Liver (tissue), 10 donors: ENCODE measurements around the gene PGS1. TPM values are rescaled to one million over a fixed set of nuclear protein-coding genes. Genes with fewer than 3 reads are reported as not detected.

Source experiments
- DNase-seq: peaks from one replicate; pipeline ENCODE4 v3.0.0-alpha.2; 2017; ENCODE audit warnings: low spot score
- H3K27ac ChIP-seq, 2 donors: one replicate each; pipeline ENCODE4 v1.7.0; 2013; ENCODE audit warnings: inconsistent platforms in 2 of 2, low read length in 2 of 2, control low read depth in 1 of 2, low read depth in 1 of 2, mild to moderate bottlenecking in 1 of 2
- H3K27me3 ChIP-seq, 4 donors: one replicate each; pipeline versions ENCODE4 v1.6.1 to v1.7.0; 2013; ENCODE audit warnings: low read length in 3 of 4, inconsistent platforms in 1 of 4, mild to moderate bottlenecking in 1 of 4, moderate library complexity in 1 of 4; ENCODE audit not compliant: control insufficient read depth in 4 of 4, insufficient read depth in 4 of 4
- H3K36me3 ChIP-seq, 4 donors: one replicate each; pipeline versions ENCODE4 v1.6.1 to v1.7.0; 2013; ENCODE audit warnings: low read length in 3 of 4, mild to moderate bottlenecking in 3 of 4, low read depth in 1 of 4, moderate library complexity in 1 of 4; ENCODE audit not compliant: control insufficient read depth in 4 of 4, insufficient read depth in 3 of 4
- H3K4me1 ChIP-seq, 4 donors: one replicate each; pipeline versions ENCODE4 v1.6.1 to v1.7.0; 2013; ENCODE audit warnings: low read length in 3 of 4, mild to moderate bottlenecking in 3 of 4, moderate library complexity in 1 of 4; ENCODE audit not compliant: control insufficient read depth in 4 of 4, insufficient read depth in 4 of 4
- H3K4me3 ChIP-seq, 3 donors: one replicate each; pipeline versions ENCODE4 v1.6.1 to v1.7.0; 2013; ENCODE audit warnings: low read length in 3 of 3, control low read depth in 1 of 3, low read depth in 1 of 3, mild to moderate bottlenecking in 1 of 3
- H3K9ac ChIP-seq, 2 donors: one replicate each; pipeline ENCODE4 v1.7.0; 2013; ENCODE audit warnings: low read length in 2 of 2, mild to moderate bottlenecking in 2 of 2, moderate library complexity in 2 of 2, control low read depth in 1 of 2, low read depth in 1 of 2
- H3K9me3 ChIP-seq, 4 donors: one replicate each; pipeline versions ENCODE4 v1.6.1 to v1.7.0; 2013; ENCODE audit warnings: low read length in 3 of 4; ENCODE audit not compliant: control insufficient read depth in 4 of 4
- ATF3 ChIP-seq: IDR thresholded peaks from 2 replicates; pipeline ENCODE4 v1.6.1; 2016; ENCODE audit warnings: antibody characterized with exemption
- CTCF ChIP-seq: fragments of 150-350 bp; IDR thresholded peaks from 2 replicates; pipeline ENCODE4 v1.5.1; 2017; ENCODE audit warnings: improper control_type of control experiment, low read depth, low read length; ENCODE audit not compliant: missing input control
- EGR1 ChIP-seq, 2 donors: IDR thresholded peaks; 2 replicates each; pipeline ENCODE4 v1.6.1; 2016 to 2018; ENCODE audit warnings: antibody characterized with exemption in 2 of 2, low read depth in 2 of 2
- FOXA1 ChIP-seq: IDR thresholded peaks from 2 replicates; pipeline ENCODE4 v1.6.1; 2016; ENCODE audit warnings: antibody characterized with exemption
- FOXA2 ChIP-seq: IDR thresholded peaks from 2 replicates; pipeline ENCODE4 v1.6.1; 2016; ENCODE audit warnings: antibody characterized with exemption
- GABPA ChIP-seq, 2 donors: IDR thresholded peaks in 1 of 2; conservative IDR thresholded peaks in 1 of 2; 2 replicates each; pipeline ENCODE4 v1.6.1; 2016; ENCODE audit warnings: antibody characterized with exemption in 2 of 2, mild to moderate bottlenecking in 1 of 2, moderate library complexity in 1 of 2
- HNF4A ChIP-seq, 2 donors: conservative IDR thresholded peaks; 2 replicates each; pipeline ENCODE4 v1.6.1; 2016; ENCODE audit warnings: antibody characterized with exemption in 2 of 2, mild to moderate bottlenecking in 2 of 2
- HNF4G ChIP-seq: IDR thresholded peaks from 2 replicates; pipeline ENCODE4 v1.6.1; 2016; ENCODE audit warnings: antibody characterized with exemption
- JUND ChIP-seq, 2 donors: IDR thresholded peaks; 2 replicates each; pipeline ENCODE4 v1.6.1; 2016; ENCODE audit warnings: antibody characterized with exemption in 2 of 2
- MAX ChIP-seq: IDR thresholded peaks from 2 replicates; pipeline ENCODE4 v1.6.1; 2016; ENCODE audit warnings: antibody characterized with exemption
- NR2F2 ChIP-seq: IDR thresholded peaks from 2 replicates; pipeline ENCODE4 v1.6.1; 2016; ENCODE audit warnings: antibody characterized with exemption
- RAD21 ChIP-seq, 2 donors: IDR thresholded peaks; 2 replicates each; pipeline ENCODE4 v1.6.1; 2016; ENCODE audit warnings: antibody characterized with exemption in 2 of 2, mild to moderate bottlenecking in 2 of 2
- RXRA ChIP-seq, 2 donors: IDR thresholded peaks; 2 replicates each; pipeline ENCODE4 v1.6.1; 2017 to 2018; ENCODE audit warnings: antibody characterized with exemption in 2 of 2, mild to moderate bottlenecking in 1 of 2
- SP1 ChIP-seq: IDR thresholded peaks from 2 replicates; pipeline ENCODE4 v1.6.1; 2018; ENCODE audit warnings: antibody characterized with exemption, mild to moderate bottlenecking
- TAF1 ChIP-seq: conservative IDR thresholded peaks from 2 replicates; pipeline ENCODE4 v1.6.1; 2016; ENCODE audit warnings: antibody characterized with exemption, mild to moderate bottlenecking
- YY1 ChIP-seq: IDR thresholded peaks from 2 replicates; pipeline ENCODE4 v1.6.1; 2016; ENCODE audit warnings: antibody characterized with exemption, mild to moderate bottlenecking
- WGBS: extraction: QIAGEN DNeasy Blood & Tissue Kit; methylation state at CpG from one replicate; pipeline ENCODE4 v1.1.7; 2013; 5-methylcytosine and 5-hydroxymethylcytosine counted together
- polyA plus RNA-seq, 2 donors: library from polyadenylated mRNA; stranded (reverse) in 1 of 2; unstranded in 1 of 2; fragments of 200-250 nt in 1 of 2; fragments of >200 nt in 1 of 2; fragmentation: Nextera tagmentation in 1 of 2; extraction: Ambion mirVana in 1 of 2; gene quantifications; one replicate each; pipeline versions ENCODE4 v1.2.1 to v1.2.3, GENCODE V29; 2013 to 2015
- small RNA-seq: library from RNA; depleted of rRNA; stranded (forward); fragments of <200 nt; gene quantifications from one replicate; pipeline ENCODE3, GENCODE V24; 2014
- total RNA-seq, 2 donors: library from RNA; depleted of rRNA; stranded (reverse); fragments of >200 nt; gene quantifications; one replicate each; pipeline ENCODE4 v1.2.3, GENCODE V29; 2014
- TF ChIP-seq, protein P1 (sequence below): IDR thresholded peaks from 2 replicates; pipeline ENCODE4 v1.6.1; 2016; ENCODE audit warnings: antibody characterized with exemption, mild to moderate bottlenecking
- TF ChIP-seq, protein P2 (sequence below): IDR thresholded peaks from 2 replicates; pipeline ENCODE4 v1.6.1; 2016; ENCODE audit warnings: antibody characterized with exemption
- donor health status: healthy.
- donor health status: healthy.
- donor health status: healthy.
- donor health status: healthy.
- donor health status: healthy.

Gene PGS1
- total and polyA plus RNA-seq, 4 donors = 8.1 to 24.1 (median 12.2) TPM

DNA sequence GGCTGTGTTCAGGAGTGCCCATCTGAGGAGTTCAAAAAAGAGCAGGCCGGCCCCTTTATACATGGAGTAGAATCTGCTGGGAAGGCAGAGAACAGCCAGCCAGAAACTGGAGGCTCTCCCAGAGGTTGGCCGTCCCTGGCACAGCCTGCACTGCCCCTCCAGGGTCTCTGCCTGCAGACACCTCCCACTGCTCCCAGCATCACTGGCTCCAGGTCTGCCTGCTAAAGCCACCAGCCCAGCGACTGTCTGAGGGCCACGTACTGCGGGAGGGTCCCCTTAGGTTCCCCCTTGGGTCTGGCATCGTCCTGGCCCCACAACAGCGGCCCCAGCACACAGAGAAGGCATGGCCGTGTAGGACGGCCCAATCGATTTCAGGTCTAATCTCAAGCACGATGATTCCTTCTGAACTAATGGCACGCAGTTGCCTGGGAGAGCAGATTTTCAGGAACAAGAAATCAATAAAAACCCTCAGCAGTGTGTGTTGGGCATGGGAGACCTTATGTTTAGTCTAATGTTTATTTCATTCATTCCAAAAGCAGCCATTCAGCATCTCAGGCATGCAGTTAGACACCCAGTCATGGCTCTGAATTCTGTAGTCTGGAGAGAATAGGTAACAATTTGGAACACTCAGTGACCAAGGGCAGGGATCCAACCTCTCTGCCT, 95.6 kb downstream of the PGS1 start:
- peaks cover 0 to 2% (median 0%) of the 10 kb centered on the region in 4 donors for H3K27me3 ChIP-seq
- 78% methylated on average over 12 of the region's 12 CpGs for WGBS
- no peaks in the 10 kb centered on the region for H3K4me1 ChIP-seq
- H3K36me3 ChIP-seq = no peaks in the 10 kb centered on the region
- no peak overlapping the region for H3K9ac ChIP-seq
- no peak overlapping the region for H3K4me3 ChIP-seq
- H3K27ac ChIP-seq = no peak overlapping the region
- TF ChIP-seq JUND (IDR thresholded peaks at IDR 0.05) (no peak), ATF3 (no peak), TAF1 (no peak), HNF4G (no peak), RAD21 (IDR thresholded peaks at IDR 0.05) (no peak), NR2F2 (no peak), HNF4A (conservative IDR thresholded peaks at IDR 0.05) (no peak), EGR1 (IDR thresholded peaks at IDR 0.05; ENCODE audit: low read depth in 2 of 2) (no peak), SP1 (no peak), MAX (no peak), CTCF (no peak), FOXA1 (no peak), RXRA (IDR thresholded peaks at IDR 0.05) (no peak), GABPA (IDR thresholded peaks at IDR 0.05 in 1 of 2, conservative IDR thresholded peaks at IDR 0.05 in 1 of 2) (no peak), FOXA2 (no peak), YY1 (no peak)
- TF ChIP-seq, protein P1, sequence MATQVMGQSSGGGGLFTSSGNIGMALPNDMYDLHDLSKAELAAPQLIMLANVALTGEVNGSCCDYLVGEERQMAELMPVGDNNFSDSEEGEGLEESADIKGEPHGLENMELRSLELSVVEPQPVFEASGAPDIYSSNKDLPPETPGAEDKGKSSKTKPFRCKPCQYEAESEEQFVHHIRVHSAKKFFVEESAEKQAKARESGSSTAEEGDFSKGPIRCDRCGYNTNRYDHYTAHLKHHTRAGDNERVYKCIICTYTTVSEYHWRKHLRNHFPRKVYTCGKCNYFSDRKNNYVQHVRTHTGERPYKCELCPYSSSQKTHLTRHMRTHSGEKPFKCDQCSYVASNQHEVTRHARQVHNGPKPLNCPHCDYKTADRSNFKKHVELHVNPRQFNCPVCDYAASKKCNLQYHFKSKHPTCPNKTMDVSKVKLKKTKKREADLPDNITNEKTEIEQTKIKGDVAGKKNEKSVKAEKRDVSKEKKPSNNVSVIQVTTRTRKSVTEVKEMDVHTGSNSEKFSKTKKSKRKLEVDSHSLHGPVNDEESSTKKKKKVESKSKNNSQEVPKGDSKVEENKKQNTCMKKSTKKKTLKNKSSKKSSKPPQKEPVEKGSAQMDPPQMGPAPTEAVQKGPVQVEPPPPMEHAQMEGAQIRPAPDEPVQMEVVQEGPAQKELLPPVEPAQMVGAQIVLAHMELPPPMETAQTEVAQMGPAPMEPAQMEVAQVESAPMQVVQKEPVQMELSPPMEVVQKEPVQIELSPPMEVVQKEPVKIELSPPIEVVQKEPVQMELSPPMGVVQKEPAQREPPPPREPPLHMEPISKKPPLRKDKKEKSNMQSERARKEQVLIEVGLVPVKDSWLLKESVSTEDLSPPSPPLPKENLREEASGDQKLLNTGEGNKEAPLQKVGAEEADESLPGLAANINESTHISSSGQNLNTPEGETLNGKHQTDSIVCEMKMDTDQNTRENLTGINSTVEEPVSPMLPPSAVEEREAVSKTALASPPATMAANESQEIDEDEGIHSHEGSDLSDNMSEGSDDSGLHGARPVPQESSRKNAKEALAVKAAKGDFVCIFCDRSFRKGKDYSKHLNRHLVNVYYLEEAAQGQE = no peak
- TF ChIP-seq, protein P2, sequence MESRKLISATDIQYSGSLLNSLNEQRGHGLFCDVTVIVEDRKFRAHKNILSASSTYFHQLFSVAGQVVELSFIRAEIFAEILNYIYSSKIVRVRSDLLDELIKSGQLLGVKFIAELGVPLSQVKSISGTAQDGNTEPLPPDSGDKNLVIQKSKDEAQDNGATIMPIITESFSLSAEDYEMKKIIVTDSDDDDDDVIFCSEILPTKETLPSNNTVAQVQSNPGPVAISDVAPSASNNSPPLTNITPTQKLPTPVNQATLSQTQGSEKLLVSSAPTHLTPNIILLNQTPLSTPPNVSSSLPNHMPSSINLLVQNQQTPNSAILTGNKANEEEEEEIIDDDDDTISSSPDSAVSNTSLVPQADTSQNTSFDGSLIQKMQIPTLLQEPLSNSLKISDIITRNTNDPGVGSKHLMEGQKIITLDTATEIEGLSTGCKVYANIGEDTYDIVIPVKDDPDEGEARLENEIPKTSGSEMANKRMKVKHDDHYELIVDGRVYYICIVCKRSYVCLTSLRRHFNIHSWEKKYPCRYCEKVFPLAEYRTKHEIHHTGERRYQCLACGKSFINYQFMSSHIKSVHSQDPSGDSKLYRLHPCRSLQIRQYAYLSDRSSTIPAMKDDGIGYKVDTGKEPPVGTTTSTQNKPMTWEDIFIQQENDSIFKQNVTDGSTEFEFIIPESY = no peak
- peaks cover 0 to 2% (median 0%) of the 10 kb centered on the region in 4 donors for H3K9me3 ChIP-seq
- no peak for DNase-seq

Small RNA genes within 50 kb of the gene (small RNA-seq; reads per million reads assigned to genes)
- gene RF00415 = not detected
- gene RN7SL236P = not detected

Other genes with a start within 250 kb of the PGS1 start
- gene TMC6, start 249.9 kb upstream of the PGS1 start, total RNA-seq = 10 to 100 TPM; 18.3 to 61.9 TPM
- gene TMC6, start 249.9 kb upstream of the PGS1 start, polyA plus RNA-seq = 1 to 10 TPM; 7.7 to 8.4 TPM
- 10 to 100 TPM in 1 of 2 donors, 1 to 10 TPM in 1; 7.9 to 14.5 TPM for gene TMC8, start 247.9 kb upstream of the PGS1 start, total RNA-seq
- gene TMC8, start 247.9 kb upstream of the PGS1 start, polyA plus RNA-seq = 1 to 10 TPM; 1.3 to 2.2 TPM
- gene C17orf99, start 232.3 kb upstream of the PGS1 start, total RNA-seq = 10 to 100 TPM in 1 of 2 donors, not detected in 1; 98.3 TPM
- not detected for gene C17orf99, start 232.3 kb upstream of the PGS1 start, polyA plus RNA-seq
- gene SYNGR2, start 210.1 kb upstream of the PGS1 start, total RNA-seq = 10 to 100 TPM; 27.9 to 33.6 TPM
- gene SYNGR2, start 210.1 kb upstream of the PGS1 start, polyA plus RNA-seq = 10 to 100 TPM; 76.8 to 84.7 TPM
- gene TK1, start 191.6 kb upstream of the PGS1 start, total RNA-seq = 10 to 100 TPM in 1 of 2 donors, under 1 TPM in 1; 0.84 to 97.6 TPM
- 10 to 100 TPM in 1 of 2 donors, 1 to 10 TPM in 1; 5.9 to 14.2 TPM for gene TK1, start 191.6 kb upstream of the PGS1 start, polyA plus RNA-seq
- 100 to 1,000 TPM in 1 of 2 donors, 10 to 100 TPM in 1; 73.4 to 201 TPM for gene AFMID, start 191.3 kb upstream of the PGS1 start, total RNA-seq
- 100 to 1,000 TPM; 112 to 165 TPM for gene AFMID, start 191.3 kb upstream of the PGS1 start, polyA plus RNA-seq
- 10 to 100 TPM in 1 of 2 donors, under 1 TPM in 1; 0.42 to 73.2 TPM for gene BIRC5, start 164.4 kb upstream of the PGS1 start, total RNA-seq
- 1 to 10 TPM; 2.2 to 3.9 TPM for gene BIRC5, start 164.4 kb upstream of the PGS1 start, polyA plus RNA-seq
- not detected for gene TMEM235, start 147.0 kb upstream of the PGS1 start, total RNA-seq
- under 1 TPM in 1 of 2 donors, not detected in 1; 0.02 TPM for gene TMEM235, start 147.0 kb upstream of the PGS1 start, polyA plus RNA-seq
- 10 to 100 TPM; 16.1 to 48.0 TPM for gene SOCS3, start 18.6 kb upstream of the PGS1 start, total RNA-seq
- 10 to 100 TPM; 12.2 to 20.5 TPM for gene SOCS3, start 18.6 kb upstream of the PGS1 start, polyA plus RNA-seq
- gene DNAH17, start 198.7 kb downstream of the PGS1 start, total RNA-seq = under 1 TPM in 1 of 2 donors, not detected in 1; 0.09 TPM
- gene DNAH17, start 198.7 kb downstream of the PGS1 start, polyA plus RNA-seq = under 1 TPM in 1 of 2 donors, not detected in 1; 0.79 TPM